HTERT RPE-1 (cell line): ENCODE data around the gene CACNA2D2.

ENCODE experiments used
- in situ Hi-C: fragments of 300-500 bp; cut with MboI; formaldehyde crosslinking; loops from 4 replicates; pipeline ENCODE4 v1.14.3; 2020; ENCODE audit warnings: low sequenced_read_pairs

The CACNA2D2 gene

GRCh38 chr3:50336452-50337174 lies 166.8 kb downstream of the CACNA2D2 start:
- in situ Hi-C loops, result no loop called here

DNA sequence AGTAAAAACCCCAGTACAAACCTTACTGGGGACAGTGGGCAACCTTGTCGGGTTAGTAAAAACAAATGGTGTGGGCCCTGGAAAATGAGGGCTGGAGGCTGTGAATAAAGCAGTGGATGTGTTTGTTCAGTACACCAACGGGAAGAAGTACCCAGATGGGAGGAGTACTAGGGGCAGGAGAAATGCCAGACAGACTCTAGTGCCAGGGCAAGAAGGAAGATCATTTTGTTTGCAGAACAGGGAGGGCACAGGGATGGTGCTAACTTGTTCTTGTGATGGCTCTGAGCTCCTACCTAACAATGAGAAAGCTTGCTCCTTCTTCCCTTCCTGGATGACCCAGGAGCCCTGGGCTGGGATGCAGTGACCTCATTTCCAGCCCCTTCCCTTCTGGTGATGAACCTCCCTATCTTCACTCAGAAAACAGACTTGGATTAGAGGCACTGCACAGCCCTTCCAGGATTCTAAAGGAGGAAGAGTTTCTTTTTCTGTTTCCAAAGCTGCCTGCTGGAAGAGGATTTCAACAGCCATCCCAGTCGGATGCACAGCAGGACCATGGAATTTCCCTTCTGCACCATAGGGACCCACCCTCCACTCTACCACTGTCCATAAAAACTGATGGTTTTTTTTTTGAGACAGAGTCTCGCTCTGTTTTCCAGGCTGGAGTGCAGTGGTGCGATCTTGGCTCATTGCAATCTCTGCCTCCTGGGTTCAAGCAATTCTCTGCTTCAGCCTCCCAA lies 168.9 kb downstream of the CACNA2D2 start:
- in situ Hi-C loops, result no loop called here

- in situ Hi-C loops, result no loop called here
Measured at GRCh38 chr3:50333744-50334328, 169.6 kb downstream of the CACNA2D2 start.

GRCh38 chr3:50331364-50331907 lies 172.0 kb downstream of the CACNA2D2 start:
- in situ Hi-C loops, result no loop called here

DNA sequence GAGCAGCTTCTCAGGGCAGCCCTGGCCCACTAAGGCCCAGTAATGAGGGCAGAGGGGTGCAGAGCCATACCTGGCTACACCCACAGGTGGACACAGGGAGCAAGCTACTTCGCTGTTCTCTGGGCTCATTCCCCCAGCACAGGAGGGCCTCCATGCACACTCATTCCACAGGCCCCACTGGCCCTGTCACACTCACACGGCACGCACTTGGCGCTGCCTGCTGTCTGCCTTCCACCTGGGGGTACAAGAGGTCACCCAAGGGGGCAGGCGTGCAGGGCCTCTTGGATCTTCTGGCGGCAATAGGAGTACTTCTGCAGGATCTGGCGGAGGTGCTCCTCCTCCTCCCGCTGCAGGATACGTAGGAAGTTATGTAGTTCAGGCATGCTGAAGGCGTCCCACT lies 173.1 kb downstream of the CACNA2D2 start:
- in situ Hi-C loops, result no loop called here

DNA sequence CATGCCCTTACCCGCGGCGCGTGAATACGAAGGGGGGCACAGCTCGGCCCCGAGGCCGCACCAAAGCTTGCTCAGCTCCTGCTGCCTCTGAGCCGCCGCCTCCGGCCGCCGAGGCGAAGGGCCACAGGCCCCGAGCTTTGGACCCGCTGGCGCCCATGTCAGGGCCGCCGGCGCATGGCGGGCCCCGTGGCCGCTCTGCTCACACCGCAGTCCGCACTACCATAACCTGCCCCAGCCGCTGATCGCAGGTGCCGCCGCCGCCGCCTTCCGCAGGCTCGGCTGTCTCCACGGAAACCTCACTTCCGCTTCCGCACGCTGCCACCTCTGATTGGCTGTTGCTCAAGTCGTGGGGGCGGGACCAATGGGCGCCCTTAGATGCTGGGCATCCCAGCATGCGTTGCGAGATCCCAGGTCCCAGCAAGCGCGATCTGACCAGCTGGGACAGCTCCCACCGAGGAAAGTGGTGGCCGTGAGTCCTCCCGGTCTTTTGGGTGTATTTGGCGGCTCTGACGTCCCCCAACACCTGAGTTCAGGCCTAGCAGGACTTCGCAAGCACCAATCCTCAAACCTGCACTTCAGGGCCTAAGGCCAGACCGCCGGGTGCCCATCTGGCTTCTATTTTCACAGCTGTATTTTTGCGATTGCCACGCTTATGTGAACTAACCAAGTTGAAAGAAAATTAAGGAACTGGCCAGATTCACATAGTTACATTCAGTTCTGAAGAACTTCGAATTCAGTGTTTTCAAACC lies 175.3 kb downstream of the CACNA2D2 start, which contains the start of gene TUSC2:
Gene TUSC2, minus strand, starts transcription at position 281 of the 749 bp plus-strand sequence. Its CDS starts 124 bp downstream, at position 157.
- in situ Hi-C loops, result no loop called here

GRCh38 chr3:50327129-50327528 lies 176.3 kb downstream of the CACNA2D2 start:
- in situ Hi-C loops, result no loop called here

GRCh38 chr3:50326182-50326541 lies 177.3 kb downstream of the CACNA2D2 start:
- in situ Hi-C loops, result no loop called here

GRCh38 chr3:50325497-50326181 lies 177.8 kb downstream of the CACNA2D2 start:
- in situ Hi-C loops, result no loop called here

DNA sequence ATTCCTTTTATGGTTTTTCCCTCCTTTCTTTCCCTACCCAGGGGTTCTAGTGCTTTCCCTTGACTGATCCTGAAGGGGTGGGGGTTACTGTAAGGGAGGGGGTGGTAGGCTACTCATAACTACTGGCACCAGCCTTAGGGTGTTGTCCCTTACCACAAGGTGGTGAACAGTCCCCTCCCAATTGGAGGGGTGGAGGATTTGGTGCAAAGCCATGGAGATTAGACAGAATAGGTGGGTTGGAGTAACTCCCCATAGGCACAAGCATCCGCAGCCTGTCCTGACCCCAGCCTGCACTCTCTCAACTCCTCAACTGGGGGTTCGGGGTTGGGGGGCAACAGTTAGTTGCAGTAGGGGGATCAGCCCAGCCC lies 178.3 kb downstream of the CACNA2D2 start:
- in situ Hi-C loops, result no loop called here

GRCh38 chr3:50324351-50325112 lies 178.9 kb downstream of the CACNA2D2 start:
- in situ Hi-C loops, result no loop called here

- in situ Hi-C loops, result no loop called here
Measured at GRCh38 chr3:50323614-50324199, 179.7 kb downstream of the CACNA2D2 start.

DNA sequence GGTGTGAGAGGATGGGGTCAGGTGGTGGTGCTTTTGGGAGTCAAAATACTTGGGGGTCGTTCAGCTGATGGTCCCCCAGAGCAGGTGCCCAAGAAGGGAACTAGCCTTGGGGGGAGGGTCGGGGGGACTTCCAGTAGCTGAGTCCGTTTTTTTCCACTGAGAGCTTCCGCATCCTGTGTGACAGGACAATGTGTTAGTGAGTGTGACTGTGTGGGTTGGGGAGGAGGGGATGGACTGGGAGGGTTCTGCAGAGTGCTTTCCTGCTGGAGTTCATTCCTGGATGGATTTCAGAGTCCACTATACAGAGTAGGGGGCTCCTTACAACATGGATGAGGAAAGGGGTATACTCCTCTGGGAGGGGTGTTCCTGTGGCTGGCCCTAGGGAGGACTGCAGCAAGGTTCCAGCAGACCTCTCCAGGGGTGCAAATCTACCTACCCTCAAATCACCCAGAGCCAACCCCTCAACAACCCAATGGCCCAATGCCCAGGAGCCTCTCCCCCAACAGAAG lies 180.3 kb downstream of the CACNA2D2 start:
- in situ Hi-C loops, result no loop called here

DNA sequence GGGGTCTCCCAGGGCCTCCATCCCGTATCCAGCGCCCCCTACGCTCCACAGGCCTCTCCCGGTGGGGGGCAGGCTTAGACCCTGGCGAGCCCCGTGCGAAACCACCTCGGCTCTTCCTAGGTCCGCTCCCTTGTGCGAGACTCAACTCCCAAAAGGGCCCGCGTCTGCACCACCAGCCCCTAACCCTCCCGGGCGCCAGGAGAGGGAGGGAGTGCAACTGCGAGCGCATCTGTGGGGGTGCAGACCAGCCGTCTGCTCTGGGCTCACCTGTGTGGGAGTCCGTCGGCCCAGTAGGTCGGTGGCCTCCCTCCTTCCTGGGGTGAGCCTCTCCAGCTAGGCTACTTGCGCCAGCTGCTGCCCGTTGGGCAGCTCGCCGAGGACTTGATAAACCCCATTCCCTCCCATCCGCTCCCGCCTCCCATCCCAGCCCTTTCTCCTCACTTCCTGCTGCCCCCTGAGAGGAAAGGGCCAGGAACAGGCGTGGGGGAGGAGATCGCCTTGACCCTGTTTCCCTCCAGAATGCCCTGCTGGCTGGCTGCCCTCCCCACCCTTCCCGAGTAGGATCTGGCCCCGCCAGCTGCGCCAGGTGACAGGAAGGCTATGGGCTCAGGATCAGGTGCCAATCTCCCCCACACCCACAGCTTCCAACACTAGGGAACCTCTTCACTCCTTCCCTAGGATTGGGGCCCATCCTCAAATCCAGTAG lies 180.9 kb downstream of the CACNA2D2 start, which contains the start of gene HYAL2:
Gene HYAL2, minus strand, starts transcription at position 360 of the 706 bp plus-strand sequence. CDS start 2,256 bp downstream, outside the sequence.
- in situ Hi-C loops, result no loop called here

GRCh38 chr3:50322115-50322385 lies 181.4 kb downstream of the CACNA2D2 start:
- in situ Hi-C loops, result no loop called here

- in situ Hi-C loops, result no loop called here
Measured at GRCh38 chr3:50321336-50322114, 181.9 kb downstream of the CACNA2D2 start.

- in situ Hi-C loops, result no loop called here
Measured at GRCh38 chr3:50320853-50321335, 182.5 kb downstream of the CACNA2D2 start.
